A549 (cell line): Measurements from ENCODE around the gene WRAP53. TPM values are rescaled to one million over a fixed set of nuclear protein-coding genes. Genes with fewer than 3 reads are reported as not detected.

ENCODE experiments used
- ATAC-seq, 2 experiments: fragments of 200-7000 bp in 1 of 2; fragments of >200 bp in 1 of 2; cut with Nextera tagmentation in 1 of 2; cut with Tn5 transposase in 1 of 2; 3 replicates each; pipeline versions ENCODE4 v1.8.0 to v1.9.1; 2018 to 2020; ENCODE audit warnings: mild to moderate bottlenecking in 1 of 2, moderate library complexity in 1 of 2
- CTCF ChIA-PET: fragments of 300-600 bp; sonication (Branson Sonifier 250); formaldehyde crosslinking; extraction: SDS; loops from one replicate; lab custom pipeline; 2021; ENCODE audit warnings: antibody characterized with exemption, inconsistent platforms; lab: Yijun Ruan, JAX
- POLR2A ChIA-PET: fragments of 350-600 bp; formaldehyde crosslinking; extraction: SDS; loops from one replicate; lab custom pipeline; 2021; ENCODE audit warnings: antibody characterized with exemption, inconsistent platforms; lab: Yijun Ruan, JAX
- DNase-seq, 2 experiments: peaks; one replicate each; pipeline versions ENCODE4 v3.0.0 to v3.0.0-alpha.2; 2011 to 2016; ENCODE audit warnings: low read depth in 1 of 2, low spot score in 1 of 2
- FAIRE-seq: peaks from 2 replicates; lab custom pipeline; 2011; peaks lifted over from hg19 to GRCh38; lab: Jason Lieb, UNC
- H3K27ac ChIP-seq, 2 experiments: fragments of >200 bp; sonication (Bioruptor Twin); formaldehyde crosslinking; 3 replicates each; pipeline ENCODE4 v1.5.1; 2016 to 2017
- H3K4me1 ChIP-seq: fragments of >200 bp; sonication (Bioruptor Twin); formaldehyde crosslinking; 3 replicates; pipeline ENCODE4 v1.6.1; 2016
- H3K4me2 ChIP-seq: fragments of >200 bp; sonication (Bioruptor Twin); formaldehyde crosslinking; 3 replicates; pipeline ENCODE4 v1.6.1; 2016
- H3K4me3 ChIP-seq: fragments of >200 bp; sonication (Bioruptor Twin); formaldehyde crosslinking; 3 replicates; pipeline ENCODE4 v1.5.1; 2016
- H3K9me3 ChIP-seq: fragments of >200 bp; sonication (Bioruptor Twin); formaldehyde crosslinking; 3 replicates; pipeline ENCODE4 v1.6.1; 2016
- CBX2 ChIP-seq: fragments of 200-600 bp; sonication (generic); IDR thresholded peaks from 2 replicates; pipeline ENCODE4 v1.6.1; 2016; ENCODE audit warnings: low read depth, mild to moderate bottlenecking, borderline replicate concordance
- CEBPB ChIP-seq, 2 experiments: fragments of >200 bp in 1 of 2; sonication (Bioruptor Twin) in 1 of 2; formaldehyde crosslinking in 1 of 2; IDR thresholded peaks; 2 replicates each; pipeline ENCODE4 v1.6.1; 2012 to 2016
- EHF ChIP-seq: fragments of 250-450 bp; sonication (Bioruptor Pico); IDR thresholded peaks from 2 replicates; pipeline ENCODE4 v1.5.0; 2020; ENCODE audit warnings: mild to moderate bottlenecking
- HEYL ChIP-seq: fragments of 250-450 bp; sonication (Bioruptor Pico); IDR thresholded peaks from 2 replicates; pipeline ENCODE4 v1.8.0; 2021; ENCODE audit warnings: mild to moderate bottlenecking, moderate library complexity
- MYC ChIP-seq: IDR thresholded peaks from 2 replicates; pipeline ENCODE4 v1.6.1; 2012; ENCODE audit warnings: mild to moderate bottlenecking, inconsistent platforms, low read length, improper control_type of control experiment, borderline replicate concordance
- NFE2L2 ChIP-seq: fragments of 150-350 bp; conservative IDR thresholded peaks from 2 replicates; pipeline ENCODE4 v1.6.1; 2014; ENCODE audit warnings: low read length
- NPAS2 ChIP-seq: fragments of 250-450 bp; sonication (Bioruptor Pico); IDR thresholded peaks from 2 replicates; pipeline ENCODE4 v1.8.0; 2022; ENCODE audit warnings: mild to moderate bottlenecking, moderate library complexity, borderline replicate concordance
- POLR2AphosphoS2 ChIP-seq: conservative IDR thresholded peaks from 2 replicates; pipeline ENCODE4 v1.6.1; 2012; ENCODE audit warnings: low read length, improper control_type of control experiment, inconsistent platforms
- RAD21 ChIP-seq, 2 experiments: fragments of >200 bp in 1 of 2; sonication (Bioruptor Twin) in 1 of 2; formaldehyde crosslinking in 1 of 2; IDR thresholded peaks in 1 of 2; conservative IDR thresholded peaks in 1 of 2; 2 replicates in 1 of 2; 3 replicates in 1 of 2; pipeline ENCODE4 v1.6.1; 2012 to 2018; ENCODE audit warnings: inconsistent platforms in 1 of 2
- RARB ChIP-seq: fragments of 250-450 bp; sonication (Bioruptor Pico); IDR thresholded peaks from 2 replicates; pipeline ENCODE4 v1.8.0; 2021; ENCODE audit warnings: mild to moderate bottlenecking, moderate library complexity
- RCOR1 ChIP-seq: fragments of 150-350 bp; IDR thresholded peaks from 2 replicates; pipeline ENCODE4 v1.6.1; 2014; ENCODE audit warnings: antibody characterized with exemption, low read length, low read depth
- RFX5 ChIP-seq: fragments of 450-650 bp; IDR thresholded peaks from 2 replicates; pipeline ENCODE4 v1.7.1; 2014; ENCODE audit warnings: antibody characterized with exemption, mild to moderate bottlenecking, moderate library complexity
- RNF2 ChIP-seq: fragments of 200-600 bp; sonication (generic); IDR thresholded peaks from 2 replicates; pipeline ENCODE4 v1.6.1; 2016; ENCODE audit warnings: low read depth, mild to moderate bottlenecking, antibody characterized with exemption, moderate library complexity, borderline replicate concordance
- WGBS: methylation state at CpG from one replicate; pipeline ENCODE4 v1.1.6; 2017; ENCODE audit errors: missing lambda C conversion rate; 5-methylcytosine and 5-hydroxymethylcytosine counted together
- polyA plus RNA-seq, 4 experiments: library from polyadenylated mRNA; depleted of rRNA in 3 of 4; stranded (reverse); fragments of >200 nt; fragmentation: RNase III in 1 of 4; extraction: RNeasy Plus Mini Kit Qiagen cat#74134 plus additional on column Dnase treatment in 1 of 4; gene quantifications; 2 replicates in 3 of 4; 3 replicates in 1 of 4; pipeline ENCODE4 v1.2.3, GENCODE V29; 2011 to 2017
- TF ChIP-seq, protein P1 (sequence below): fragments of 250-450 bp; sonication (Bioruptor Pico); IDR thresholded peaks from 2 replicates; pipeline ENCODE4 v1.5.0; 2020; ENCODE audit warnings: low read depth, mild to moderate bottlenecking, moderate library complexity
- TF ChIP-seq, protein P2 (sequence below): fragments of >200 bp; sonication (Bioruptor Twin); formaldehyde crosslinking; IDR thresholded peaks from 2 replicates; pipeline ENCODE4 v1.6.1; 2016
- TF ChIP-seq, protein P3 (sequence below): fragments of >200 bp; sonication (Bioruptor Twin); formaldehyde crosslinking; IDR thresholded peaks from 3 replicates; pipeline ENCODE4 v1.6.1; 2016
- TF ChIP-seq, protein P4 (sequence below): fragments of 200-600 bp; sonication (generic); IDR thresholded peaks from 2 replicates; pipeline ENCODE4 v1.6.1; 2016; ENCODE audit warnings: antibody characterized with exemption, mild to moderate bottlenecking, moderate library complexity

WRAP53 gene
- polyA plus RNA-seq, 2 of the 4 experiments (the other 2 are of a cell fraction), result 15.9 to 34.0 TPM

DNA sequence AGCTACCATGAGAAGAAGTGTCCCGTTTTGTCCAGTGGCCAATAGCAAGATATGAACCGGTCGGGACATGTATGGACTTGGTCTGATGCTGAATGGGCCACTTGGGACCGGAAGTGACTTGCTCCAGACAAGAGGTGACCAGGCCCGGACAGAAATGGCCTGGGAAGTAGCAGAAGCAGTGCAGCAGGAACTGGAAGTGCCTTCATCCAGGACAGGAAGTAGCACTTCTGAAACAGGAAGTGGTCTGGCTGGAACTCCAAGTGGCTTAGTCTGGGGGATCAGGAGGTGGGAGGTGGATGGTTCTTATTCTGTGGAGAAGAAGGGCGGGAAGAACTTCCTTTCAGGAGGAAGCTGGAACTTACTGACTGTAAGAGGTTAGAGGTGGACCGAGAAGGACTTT, 22.0 kb downstream of the WRAP53 start:
- WGBS, result 80% methylated on average over 7 of the region's 7 CpGs
- Histone ChIP-seq H3K4me1 (peaks cover 2% of the 10 kb centered on the region; the same call in 2 of the 3 replicates), H3K27ac (no peak overlapping the region), H3K4me2 (no peak overlapping the region), H3K9me3 (no peaks in the 10 kb centered on the region), H3K4me3 (no peak overlapping the region)
- CTCF ChIA-PET, result interaction anchor here (1.1 to 3.7 kb wide), 8 partner anchors 9 to 124 kb away, joined by 3 to 21 read pairs (median 4); partner anchors contain the start of genes TP53 and WRAP53
- no peak for TF ChIP-seq NFE2L2
- no peak for TF ChIP-seq RARB (CRISPR knock-in tag)
- no peak for TF ChIP-seq CBX2
- TF ChIP-seq MYC, result no peak
- POLR2A ChIA-PET, result no interaction called here
- no peak for DNase-seq
- ATAC-seq, result no peak
- no peak for FAIRE-seq

DNA sequence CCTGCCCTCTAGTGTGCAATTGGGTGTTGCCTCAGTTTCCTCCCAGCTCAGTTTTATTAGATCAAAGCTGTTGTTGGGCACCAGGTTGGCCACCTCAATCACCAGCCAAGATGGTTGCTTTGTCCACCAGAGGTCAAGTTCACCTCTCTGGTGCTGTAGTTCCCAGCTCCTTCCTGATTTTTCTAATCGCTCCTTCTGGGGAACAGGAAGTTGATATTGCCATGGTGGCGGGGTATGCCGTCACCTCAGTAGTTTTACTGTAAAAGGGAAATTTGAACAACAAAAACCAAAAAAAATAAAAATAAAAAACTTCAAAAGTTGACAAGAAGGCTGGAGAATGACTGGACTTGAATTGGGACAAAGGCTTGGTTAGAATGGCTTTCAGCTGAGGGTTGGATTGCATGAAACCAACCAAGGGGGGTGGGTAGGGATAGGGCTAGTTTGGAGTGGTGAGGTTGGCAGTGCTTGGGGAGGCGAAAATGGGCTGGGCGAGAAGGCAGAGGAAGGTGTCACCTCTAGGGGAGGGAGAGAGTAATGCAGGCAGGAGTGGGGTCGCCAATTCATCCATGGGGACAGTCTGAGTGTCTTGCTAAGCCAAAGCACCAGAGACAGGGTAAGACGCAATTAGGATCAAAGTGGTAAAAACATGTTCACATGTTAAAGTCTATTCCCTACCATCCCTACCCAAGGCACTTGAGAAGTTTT, 22.9 kb downstream of the WRAP53 start:
- peaks cover 5% of the 10 kb centered on the region for H3K4me1 ChIP-seq
- POLR2A ChIA-PET, result no interaction called here
- FAIRE-seq (no peak), DNase-seq (peak; percentile 54 to 68), ATAC-seq (peak; percentile 60 to 75; a peak in 5 of 6 replicates)
- 90% methylated on average over 7 of the region's 7 CpGs for WGBS
- no peak overlapping the region for H3K27ac ChIP-seq
- H3K4me2 ChIP-seq, result no peak overlapping the region
- H3K4me3 ChIP-seq, result no peak overlapping the region
- no peaks in the 10 kb centered on the region for H3K9me3 ChIP-seq
- CTCF ChIA-PET, result interaction anchor here (0.7 to 3.7 kb wide), 12 partner anchors 10 to 315 kb away, joined by 3 to 21 read pairs (median 3); partner anchors contain the start of genes TP53 and WRAP53
- TF ChIP-seq, protein P1, sequence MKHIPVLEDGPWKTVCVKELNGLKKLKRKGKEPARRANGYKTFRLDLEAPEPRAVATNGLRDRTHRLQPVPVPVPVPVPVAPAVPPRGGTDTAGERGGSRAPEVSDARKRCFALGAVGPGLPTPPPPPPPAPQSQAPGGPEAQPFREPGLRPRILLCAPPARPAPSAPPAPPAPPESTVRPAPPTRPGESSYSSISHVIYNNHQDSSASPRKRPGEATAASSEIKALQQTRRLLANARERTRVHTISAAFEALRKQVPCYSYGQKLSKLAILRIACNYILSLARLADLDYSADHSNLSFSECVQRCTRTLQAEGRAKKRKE (CRISPR knock-in tag), result no peak
- TF ChIP-seq RFX5 (no peak), EHF (CRISPR knock-in tag) (no peak), NFE2L2 (no peak), MYC (no peak), RAD21 (conservative IDR thresholded peaks at IDR 0.05 in 1 of 2, IDR thresholded peaks at IDR 0.05 in 1 of 2) (no peak), NPAS2 (CRISPR knock-in tag) (no peak), CEBPB (IDR thresholded peaks at IDR 0.05) (no peak), POLR2AphosphoS2 (no peak), RCOR1 (no peak), HEYL (no peak), RNF2 (no peak)
- TF ChIP-seq, protein P2, sequence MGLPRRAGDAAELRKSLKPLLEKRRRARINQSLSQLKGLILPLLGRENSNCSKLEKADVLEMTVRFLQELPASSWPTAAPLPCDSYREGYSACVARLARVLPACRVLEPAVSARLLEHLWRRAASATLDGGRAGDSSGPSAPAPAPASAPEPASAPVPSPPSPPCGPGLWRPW, result no peak
- TF ChIP-seq, protein P3, sequence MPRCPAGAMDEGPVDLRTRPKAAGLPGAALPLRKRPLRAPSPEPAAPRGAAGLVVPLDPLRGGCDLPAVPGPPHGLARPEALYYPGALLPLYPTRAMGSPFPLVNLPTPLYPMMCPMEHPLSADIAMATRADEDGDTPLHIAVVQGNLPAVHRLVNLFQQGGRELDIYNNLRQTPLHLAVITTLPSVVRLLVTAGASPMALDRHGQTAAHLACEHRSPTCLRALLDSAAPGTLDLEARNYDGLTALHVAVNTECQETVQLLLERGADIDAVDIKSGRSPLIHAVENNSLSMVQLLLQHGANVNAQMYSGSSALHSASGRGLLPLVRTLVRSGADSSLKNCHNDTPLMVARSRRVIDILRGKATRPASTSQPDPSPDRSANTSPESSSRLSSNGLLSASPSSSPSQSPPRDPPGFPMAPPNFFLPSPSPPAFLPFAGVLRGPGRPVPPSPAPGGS, result no peak
- TF ChIP-seq, protein P4, sequence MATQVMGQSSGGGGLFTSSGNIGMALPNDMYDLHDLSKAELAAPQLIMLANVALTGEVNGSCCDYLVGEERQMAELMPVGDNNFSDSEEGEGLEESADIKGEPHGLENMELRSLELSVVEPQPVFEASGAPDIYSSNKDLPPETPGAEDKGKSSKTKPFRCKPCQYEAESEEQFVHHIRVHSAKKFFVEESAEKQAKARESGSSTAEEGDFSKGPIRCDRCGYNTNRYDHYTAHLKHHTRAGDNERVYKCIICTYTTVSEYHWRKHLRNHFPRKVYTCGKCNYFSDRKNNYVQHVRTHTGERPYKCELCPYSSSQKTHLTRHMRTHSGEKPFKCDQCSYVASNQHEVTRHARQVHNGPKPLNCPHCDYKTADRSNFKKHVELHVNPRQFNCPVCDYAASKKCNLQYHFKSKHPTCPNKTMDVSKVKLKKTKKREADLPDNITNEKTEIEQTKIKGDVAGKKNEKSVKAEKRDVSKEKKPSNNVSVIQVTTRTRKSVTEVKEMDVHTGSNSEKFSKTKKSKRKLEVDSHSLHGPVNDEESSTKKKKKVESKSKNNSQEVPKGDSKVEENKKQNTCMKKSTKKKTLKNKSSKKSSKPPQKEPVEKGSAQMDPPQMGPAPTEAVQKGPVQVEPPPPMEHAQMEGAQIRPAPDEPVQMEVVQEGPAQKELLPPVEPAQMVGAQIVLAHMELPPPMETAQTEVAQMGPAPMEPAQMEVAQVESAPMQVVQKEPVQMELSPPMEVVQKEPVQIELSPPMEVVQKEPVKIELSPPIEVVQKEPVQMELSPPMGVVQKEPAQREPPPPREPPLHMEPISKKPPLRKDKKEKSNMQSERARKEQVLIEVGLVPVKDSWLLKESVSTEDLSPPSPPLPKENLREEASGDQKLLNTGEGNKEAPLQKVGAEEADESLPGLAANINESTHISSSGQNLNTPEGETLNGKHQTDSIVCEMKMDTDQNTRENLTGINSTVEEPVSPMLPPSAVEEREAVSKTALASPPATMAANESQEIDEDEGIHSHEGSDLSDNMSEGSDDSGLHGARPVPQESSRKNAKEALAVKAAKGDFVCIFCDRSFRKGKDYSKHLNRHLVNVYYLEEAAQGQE, result no peak
